MCF 10A (cell line): ENCODE results near the gene REXO4. TPM values are rescaled to one million over a fixed set of nuclear protein-coding genes. Genes with fewer than 3 reads are reported as not detected.
A peak's percentile ranks its signal among the peaks of the same experiment; 100 is the strongest.

Experiments
- BruUV-seq: library from RNA; stranded (reverse); fragments of 400-500 nt; replicated peaks from 2 replicates; lab custom pipeline; 2021; lab: Mats Ljungman, UMichigan
- CTCF ChIA-PET: fragments of 300-600 bp; sonication (Branson Sonifier 250); formaldehyde crosslinking; extraction: SDS; loops from one replicate; lab custom pipeline; 2021; ENCODE audit warnings: antibody characterized with exemption, inconsistent platforms; lab: Yijun Ruan, JAX
- POLR2A ChIA-PET: fragments of 300-600, 350-650 bp; sonication (Branson Sonifier 250); formaldehyde crosslinking; extraction: SDS; loops from one replicate; lab custom pipeline; 2020; ENCODE audit warnings: antibody characterized with exemption, inconsistent platforms; lab: Yijun Ruan, JAX
- DNase-seq: peaks from one replicate; pipeline ENCODE4 v3.0.0-alpha.2; 2018; ENCODE audit not compliant: unreplicated experiment
- H3K27ac Mint-ChIP-seq: one replicate; pipeline ENCODE4 v1.8.0; 2022; ENCODE audit warnings: mild to moderate bottlenecking, low read depth, mixed read lengths; ENCODE audit not compliant: unreplicated experiment
- H3K27me3 Mint-ChIP-seq: one replicate; pipeline ENCODE4 v1.8.0; 2022; ENCODE audit warnings: mixed read lengths; ENCODE audit not compliant: insufficient read depth, unreplicated experiment
- H3K36me3 Mint-ChIP-seq: one replicate; pipeline ENCODE4 v1.8.0; 2022; ENCODE audit warnings: mild to moderate bottlenecking, moderate library complexity, mixed read lengths; ENCODE audit not compliant: insufficient read depth, unreplicated experiment
- H3K4me1 Mint-ChIP-seq: one replicate; pipeline ENCODE4 v1.8.0; 2022; ENCODE audit warnings: mixed read lengths; ENCODE audit not compliant: insufficient read depth, unreplicated experiment
- H3K4me3 Mint-ChIP-seq: one replicate; pipeline ENCODE4 v1.8.0; 2022; ENCODE audit warnings: mild to moderate bottlenecking, moderate library complexity, mixed read lengths; ENCODE audit not compliant: unreplicated experiment
- H3K9me3 Mint-ChIP-seq: one replicate; pipeline ENCODE4 v1.8.0; 2022; ENCODE audit warnings: mixed read lengths; ENCODE audit not compliant: unreplicated experiment
- intact Hi-C: fragments of 100-400 bp; cut with micrococcal nuclease; formaldehyde crosslinking; loops from 2 replicates; pipeline ENCODE4 v1.14.1; 2022
- total RNA-seq: library from RNA; stranded (reverse); gene quantifications from 2 replicates; pipeline ENCODE4 v1.2.3, GENCODE V29; 2022
- TF ChIP-seq, protein P1 (sequence below): fragments of 200-600 bp; IDR thresholded peaks from one replicate; pipeline ENCODE4 v1.8.0; 2022; ENCODE audit warnings: antibody characterized with exemption, mild to moderate bottlenecking; ENCODE audit not compliant: unreplicated experiment

The REXO4 gene
- total RNA-seq, 1 experiment from 2014 or later = 38.1 TPM

DNA sequence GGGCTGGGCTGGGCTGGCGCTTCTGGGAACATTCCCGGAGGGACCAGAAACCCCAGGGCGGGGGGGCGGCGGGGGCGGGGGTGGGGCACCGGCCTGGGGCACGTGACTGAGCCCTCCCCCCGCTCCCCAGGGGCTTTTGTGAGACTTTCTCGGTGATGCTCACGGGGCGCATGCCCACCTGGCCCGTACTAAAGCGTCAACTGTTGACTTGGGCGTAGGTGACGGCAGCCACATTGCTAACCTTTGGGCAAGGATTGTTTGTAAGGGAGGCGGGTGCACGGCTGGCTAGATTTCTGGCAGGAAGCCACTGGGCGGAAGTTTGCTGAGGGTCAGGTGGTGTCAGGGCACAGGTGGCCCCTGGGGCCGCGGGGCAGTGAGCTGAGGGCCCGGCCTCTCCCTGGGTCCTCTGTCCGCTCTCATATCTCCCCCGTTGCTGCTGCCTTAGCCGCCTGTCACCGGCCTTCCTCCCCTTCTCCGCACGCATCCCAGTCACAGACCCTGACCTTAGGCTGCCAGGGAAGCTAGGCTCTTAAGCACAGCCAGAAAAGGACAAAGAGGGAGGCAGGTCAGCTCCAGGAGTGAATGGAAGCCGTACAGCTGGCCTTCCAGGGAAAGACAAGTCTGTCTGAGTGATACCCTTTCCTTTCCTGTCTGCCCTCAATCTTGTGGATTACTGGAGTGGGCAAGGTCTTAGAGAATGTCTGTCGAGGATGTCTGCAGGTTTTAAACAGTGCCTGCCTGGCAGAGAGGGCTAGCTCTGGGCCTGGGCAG, 42.8 kb upstream of the REXO4 start:
- Mint-ChIP-seq H3K27me3 (no peaks in the 10 kb centered on the region), H3K9me3 (no peaks in the 10 kb centered on the region), H3K4me3 (peak overlapping the region; percentile 92), H3K4me1 (no peaks in the 10 kb centered on the region), H3K36me3 (no peaks in the 10 kb centered on the region), H3K27ac (peak overlapping the region; percentile 89)
- peak; percentile 9 for DNase-seq
- CTCF ChIA-PET = interaction anchor here (0.6 kb wide), 2 partner anchors 107 to 579 kb away, joined by 3 read pairs; no protein-coding TSS in a partner anchor
- intact Hi-C loops = no loop called here
- TF ChIP-seq, protein P1, sequence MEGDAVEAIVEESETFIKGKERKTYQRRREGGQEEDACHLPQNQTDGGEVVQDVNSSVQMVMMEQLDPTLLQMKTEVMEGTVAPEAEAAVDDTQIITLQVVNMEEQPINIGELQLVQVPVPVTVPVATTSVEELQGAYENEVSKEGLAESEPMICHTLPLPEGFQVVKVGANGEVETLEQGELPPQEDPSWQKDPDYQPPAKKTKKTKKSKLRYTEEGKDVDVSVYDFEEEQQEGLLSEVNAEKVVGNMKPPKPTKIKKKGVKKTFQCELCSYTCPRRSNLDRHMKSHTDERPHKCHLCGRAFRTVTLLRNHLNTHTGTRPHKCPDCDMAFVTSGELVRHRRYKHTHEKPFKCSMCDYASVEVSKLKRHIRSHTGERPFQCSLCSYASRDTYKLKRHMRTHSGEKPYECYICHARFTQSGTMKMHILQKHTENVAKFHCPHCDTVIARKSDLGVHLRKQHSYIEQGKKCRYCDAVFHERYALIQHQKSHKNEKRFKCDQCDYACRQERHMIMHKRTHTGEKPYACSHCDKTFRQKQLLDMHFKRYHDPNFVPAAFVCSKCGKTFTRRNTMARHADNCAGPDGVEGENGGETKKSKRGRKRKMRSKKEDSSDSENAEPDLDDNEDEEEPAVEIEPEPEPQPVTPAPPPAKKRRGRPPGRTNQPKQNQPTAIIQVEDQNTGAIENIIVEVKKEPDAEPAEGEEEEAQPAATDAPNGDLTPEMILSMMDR = no peak
- POLR2A ChIA-PET = interaction anchor here (1.1 to 2.3 kb wide), 4 partner anchors 24 to 109 kb away, joined by 4 to 16 read pairs (median 8); partner anchors contain the start of genes REXO4, SURF1 and SURF2
- BruUV-seq = no TSS peak

DNA sequence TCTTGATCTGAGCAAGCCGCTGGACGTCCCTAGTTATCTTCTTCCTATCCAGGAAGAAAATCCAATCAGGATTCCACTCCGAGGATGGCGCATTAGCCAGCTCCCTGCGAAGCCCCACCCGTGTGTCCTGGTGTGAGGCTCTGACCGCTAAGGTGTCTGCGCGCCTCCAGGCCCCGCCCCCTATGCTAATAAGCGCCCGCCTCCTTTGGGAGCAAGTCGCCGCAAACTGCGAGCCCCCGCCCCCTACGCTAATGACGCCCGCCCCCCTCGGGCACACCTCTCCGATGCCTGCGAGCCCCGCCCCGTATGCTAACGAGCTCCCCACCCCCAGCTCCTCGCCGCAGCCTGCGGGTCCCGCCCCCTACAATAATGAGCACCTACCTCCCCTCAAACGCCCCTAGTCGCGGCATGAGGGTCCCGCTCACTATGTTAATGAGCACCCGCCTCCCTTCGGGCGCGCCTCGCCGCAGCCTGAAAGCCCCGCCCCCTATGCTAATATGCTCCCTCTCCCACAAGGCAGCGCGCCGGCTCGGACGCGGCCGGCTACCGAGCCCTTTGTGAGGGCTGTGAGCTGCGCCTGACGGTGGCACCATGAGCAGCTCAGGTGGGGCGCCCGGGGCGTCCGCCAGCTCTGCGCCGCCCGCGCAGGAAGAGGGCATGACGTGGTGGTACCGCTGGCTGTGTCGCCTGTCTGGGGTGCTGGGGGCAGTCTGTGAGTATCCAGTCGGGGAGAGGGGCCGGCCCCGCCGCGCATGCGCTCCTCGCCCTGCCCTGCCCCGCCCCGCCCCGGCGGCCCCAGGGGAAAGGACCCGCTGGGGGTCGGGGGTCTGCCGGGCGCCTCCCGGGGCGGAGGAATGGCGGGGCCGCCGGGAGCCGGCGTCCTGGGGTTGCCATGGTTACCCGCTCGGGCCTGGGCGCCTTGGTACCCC, 41.9 kb upstream of the REXO4 start, which contains the start of gene CACFD1:
TSS of gene CACFD1 (plus strand) at position 503 of the 929 bp plus-strand sequence. CDS start at position 592, 89 bp downstream.
- ChIA-PET POLR2A (interaction anchor here (0.6 to 2.3 kb wide), 11 partner anchors 10 to 1154 kb away, joined by 3 to 16 read pairs (median 7); partner anchors contain the start of genes GTF3C5, MED22, REXO4 and RPL7A), CTCF (interaction anchor here (0.6 to 0.7 kb wide), 2 partner anchors 27 to 437 kb away, joined by 3 read pairs; no protein-coding TSS in a partner anchor)
- TF ChIP-seq, protein P1 = no peak
- intact Hi-C loops = no loop called here
- Mint-ChIP-seq H3K9me3 (no peaks in the 10 kb centered on the region), H3K27ac (peak within 1 kb of the TSS; percentile 89), H3K36me3 (no peaks in the 10 kb centered on the region), H3K4me3 (peak within 1 kb of the TSS; percentile 92), H3K4me1 (no peaks in the 10 kb centered on the region), H3K27me3 (no peaks in the 10 kb centered on the region)
- BruUV-seq = no TSS peak
- DNase-seq = peak; percentile 93

DNA sequence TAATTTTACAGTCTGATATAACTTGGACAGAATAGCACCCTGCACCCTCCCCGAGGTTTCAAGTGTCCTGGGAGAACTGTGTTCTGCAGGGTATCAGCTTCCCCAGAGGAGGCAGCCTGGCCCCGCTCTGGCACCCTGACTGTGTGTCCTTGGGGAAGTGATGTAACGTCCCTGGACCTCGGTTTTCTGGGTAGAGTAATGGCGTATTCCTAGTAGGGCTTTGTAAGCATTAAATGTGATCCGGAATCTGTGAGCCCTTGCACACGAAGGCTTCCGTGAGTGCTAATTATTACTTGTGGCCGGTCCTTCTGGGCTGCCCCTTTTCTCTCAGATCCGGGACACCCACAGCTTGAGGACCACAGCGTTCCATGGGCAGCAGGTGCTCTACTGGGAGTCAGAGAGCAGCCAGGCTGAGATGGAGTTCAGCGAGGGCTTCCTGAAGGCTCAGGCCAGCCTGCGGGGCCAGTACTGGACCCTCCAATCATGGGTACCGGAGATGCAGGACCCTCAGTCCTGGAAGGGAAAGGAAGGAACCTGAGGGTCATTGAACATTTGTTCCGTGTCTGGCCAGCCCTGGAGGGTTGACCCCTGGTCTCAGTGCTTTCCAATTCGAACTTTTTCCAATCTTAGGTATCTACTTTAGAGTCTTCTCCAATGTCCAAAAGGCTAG, 41.0 kb upstream of the REXO4 start:
- TF ChIP-seq, protein P1 = no peak
- H3K4me1 Mint-ChIP-seq = no peaks in the 10 kb centered on the region
- no peaks in the 10 kb centered on the region for H3K36me3 Mint-ChIP-seq
- no TSS peak for BruUV-seq
- POLR2A ChIA-PET = interaction anchor here (0.6 to 2.3 kb wide), 10 partner anchors 9 to 1155 kb away, joined by 3 to 16 read pairs (median 7); partner anchors contain the start of genes GTF3C5, MED22, REXO4 and RPL7A
- intact Hi-C loops = no loop called here
- H3K9me3 Mint-ChIP-seq = no peaks in the 10 kb centered on the region
- no peaks in the 10 kb centered on the region for H3K27me3 Mint-ChIP-seq
- peak overlapping the region; percentile 92 for H3K4me3 Mint-ChIP-seq
- no peak for DNase-seq
- H3K27ac Mint-ChIP-seq = no peak overlapping the region
- CTCF ChIA-PET = interaction anchor here (0.6 kb wide), 2 partner anchors 86 to 436 kb away, joined by 3 read pairs; no protein-coding TSS in a partner anchor
